ENCODE results near the gene EP400. TPM values are rescaled to one million over a fixed set of nuclear protein-coding genes. Genes with fewer than 3 reads are reported as not detected.

Gene EP400
- total and polyA plus RNA-seq, 7 experiments from 2014 or later, result 2.8 to 86.8 (median 79.5) TPM

DNA sequence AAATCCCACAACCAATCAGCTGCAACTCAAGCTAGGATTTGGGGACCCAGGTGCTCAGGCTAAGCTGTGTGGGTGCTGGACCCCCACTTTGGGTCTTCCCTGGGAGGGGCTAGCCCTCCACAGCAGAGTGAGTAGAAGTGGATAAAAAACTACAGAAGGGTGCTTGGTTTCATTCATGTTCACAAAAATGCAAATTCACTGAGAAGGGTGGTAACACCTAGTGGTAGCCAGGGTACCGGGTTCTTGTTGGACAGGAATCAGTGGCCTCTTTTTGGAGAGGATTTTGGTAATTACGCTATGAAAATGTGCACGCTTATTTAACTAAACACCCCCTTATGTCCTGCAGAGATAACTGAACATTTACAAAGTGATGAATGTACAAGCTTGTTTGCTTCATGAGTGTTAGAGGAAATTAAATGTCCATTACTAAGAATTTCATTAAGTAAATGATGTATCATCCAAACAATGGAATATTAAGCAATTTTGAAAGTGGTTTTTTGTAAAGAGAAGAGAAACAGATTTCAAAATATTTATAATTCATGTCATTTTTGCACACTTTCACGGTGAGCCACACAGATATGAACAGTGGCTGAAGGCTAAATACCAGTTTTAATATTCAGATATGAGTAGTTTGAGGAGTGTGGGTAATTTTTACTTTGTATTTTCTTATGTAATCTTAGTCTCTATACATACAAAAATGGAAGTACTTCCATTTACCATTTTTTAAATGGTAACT is 116.0 kb downstream of the EP400 start:
- Histone ChIP-seq H3K4me3 (ENCODE audit: low read length) (peak overlapping the region; percentile 5), H3K4me1 (ENCODE audit: control insufficient read depth in 2 of 2, insufficient read depth in 2 of 2, low read length in 2 of 2) (peaks cover 15 to 16% of the 10 kb centered on the region in 2 donors), H3K36me3 (ENCODE audit: control insufficient read depth in 2 of 3, insufficient read depth in 3 of 3, low read length in 3 of 3) (peaks cover 0 to 84% (median 3%) of the 10 kb centered on the region in 3 experiments), H3K27me3 (ENCODE audit: control insufficient read depth in 2 of 2, insufficient read depth in 2 of 2, low read length in 2 of 2) (no peaks in the 10 kb centered on the region), H3K27ac (ENCODE audit: low read depth, low read length) (no peak overlapping the region), H3K9me3 (ENCODE audit: control insufficient read depth in 2 of 3, low read length in 3 of 3) (no peaks in the 10 kb centered on the region)
- Mint-ChIP-seq H3K4me1 (peaks cover 12 to 32% (median 22%) of the 10 kb centered on the region in 7 donors), H3K27me3 (no peaks in the 10 kb centered on the region), H3K4me3 (peak overlapping the region; percentile 78 to 94 (median 86)), H3K36me3 (peaks cover 4 to 37% (median 22%) of the 10 kb centered on the region in 5 donors), H3K9me3 (peaks cover 0 to 2% (median 0%) of the 10 kb centered on the region in 11 donors), H3K27ac (peak overlapping the region; percentile 71 to 93 (median 91))
- DNase-seq (no peak), ATAC-seq (no peak)
- ChIA-PET CTCF (no interaction called here), POLR2A (no interaction called here)
- intact Hi-C loops (cut with micrococcal nuclease), result loop anchor here in 1 of 2 donors (5.0 kb wide), 1 partner anchor 77 kb away; the partner anchor contains the start of genes DDX51 and NOC4L

DNA sequence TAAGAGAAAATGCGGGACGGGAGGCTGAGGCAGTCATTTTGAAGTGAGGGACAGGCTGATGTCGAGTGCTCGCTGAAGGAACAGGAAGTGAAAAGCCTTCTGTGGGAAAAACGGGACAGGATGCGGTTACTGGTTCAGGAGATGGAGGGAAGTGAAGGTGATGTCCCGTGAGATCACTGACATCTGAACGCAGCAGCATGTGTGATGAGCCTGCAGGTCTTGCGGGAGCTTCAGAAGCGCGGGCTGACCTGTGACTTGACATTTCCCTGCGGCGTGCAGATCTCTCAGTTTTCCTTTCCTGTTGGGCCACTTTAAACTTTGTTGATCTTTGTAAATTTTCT is 116.6 kb downstream of the EP400 start:
- intact Hi-C loops (cut with micrococcal nuclease), result loop anchor here in 1 of 2 donors (5.0 kb wide), 1 partner anchor 76 kb away; the partner anchor contains the start of genes DDX51 and NOC4L
- DNase-seq, result peak in 8 of 9 donors; percentile 23 to 43 (median 34)
- Mint-ChIP-seq H3K27ac (peak overlapping the region; percentile 71 to 93 (median 91)), H3K27me3 (no peaks in the 10 kb centered on the region), H3K4me3 (peak overlapping the region; percentile 78 to 94 (median 86)), H3K36me3 (peaks cover 0 to 35% (median 21%) of the 10 kb centered on the region in 5 donors), H3K9me3 (peaks cover 0 to 2% (median 0%) of the 10 kb centered on the region in 11 donors), H3K4me1 (peaks cover 12 to 32% (median 22%) of the 10 kb centered on the region in 7 donors)
- no peaks in the 10 kb centered on the region for H3K27me3 ChIP-seq (ENCODE audit: control insufficient read depth in 2 of 2, insufficient read depth in 2 of 2, low read length in 2 of 2)
- peaks cover 0 to 85% (median 3%) of the 10 kb centered on the region in 3 experiments for H3K36me3 ChIP-seq (ENCODE audit: control insufficient read depth in 2 of 3, insufficient read depth in 3 of 3, low read length in 3 of 3)
- peak; percentile 45 for ATAC-seq
- no peaks in the 10 kb centered on the region for H3K9me3 ChIP-seq (ENCODE audit: control insufficient read depth in 2 of 3, low read length in 3 of 3)
- H3K27ac ChIP-seq (ENCODE audit: low read depth, low read length), result no peak overlapping the region
- POLR2A ChIA-PET, result no interaction called here
- CTCF ChIA-PET, result no interaction called here
- H3K4me3 ChIP-seq (ENCODE audit: low read length), result peak overlapping the region; percentile 5
- H3K4me1 ChIP-seq (ENCODE audit: control insufficient read depth in 2 of 2, insufficient read depth in 2 of 2, low read length in 2 of 2), result peaks cover 15 to 16% of the 10 kb centered on the region in 2 donors

DNA sequence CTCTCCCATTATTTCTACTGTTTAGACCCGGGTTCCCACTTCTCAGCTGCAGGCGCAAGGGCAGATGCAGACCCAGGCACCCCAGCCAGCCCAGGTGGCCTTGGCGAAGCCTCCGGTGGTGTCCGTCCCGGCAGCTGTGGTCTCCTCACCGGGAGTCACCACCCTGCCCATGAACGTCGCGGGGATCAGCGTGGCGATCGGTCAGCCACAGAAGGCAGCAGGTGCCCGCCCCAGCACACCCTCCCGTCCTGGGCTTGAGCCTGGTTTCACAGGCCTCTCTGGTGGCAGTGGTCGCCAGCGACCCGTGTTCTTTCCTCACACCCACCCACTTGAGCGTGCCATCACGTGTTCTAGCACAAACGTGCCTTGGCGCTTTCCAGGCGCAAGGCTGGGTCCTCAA is 117.0 kb downstream of the EP400 start:
- peak overlapping the region; percentile 5 for H3K4me3 ChIP-seq (ENCODE audit: low read length)
- H3K27ac Mint-ChIP-seq, result peak overlapping the region in 8 of 9 donors; percentile 74 to 93 (median 92)
- peaks cover 0 to 85% (median 3%) of the 10 kb centered on the region in 3 experiments for H3K36me3 ChIP-seq (ENCODE audit: control insufficient read depth in 2 of 3, insufficient read depth in 3 of 3, low read length in 3 of 3)
- no peaks in the 10 kb centered on the region for H3K27me3 Mint-ChIP-seq
- no peak overlapping the region for H3K27ac ChIP-seq (ENCODE audit: low read depth, low read length)
- peaks cover 15 to 32% (median 24%) of the 10 kb centered on the region in 7 donors for H3K4me1 Mint-ChIP-seq
- intact Hi-C loops (cut with micrococcal nuclease), result loop anchor here in 1 of 2 donors (5.0 kb wide), 1 partner anchor 76 kb away; the partner anchor contains the start of genes DDX51 and NOC4L
- ATAC-seq (no peak), DNase-seq (no peak)
- H3K4me1 ChIP-seq (ENCODE audit: control insufficient read depth in 2 of 2, insufficient read depth in 2 of 2, low read length in 2 of 2), result peaks cover 15 to 16% of the 10 kb centered on the region in 2 donors
- H3K27me3 ChIP-seq (ENCODE audit: control insufficient read depth in 2 of 2, insufficient read depth in 2 of 2, low read length in 2 of 2), result no peaks in the 10 kb centered on the region
- H3K9me3 ChIP-seq (ENCODE audit: control insufficient read depth in 2 of 3, low read length in 3 of 3), result no peaks in the 10 kb centered on the region
- POLR2A ChIA-PET, result no interaction called here
- CTCF ChIA-PET, result no interaction called here
- peaks cover 0 to 2% (median 0%) of the 10 kb centered on the region in 11 donors for H3K9me3 Mint-ChIP-seq
- H3K4me3 Mint-ChIP-seq, result peak overlapping the region; percentile 78 to 94 (median 86)
- H3K36me3 Mint-ChIP-seq, result peaks cover 3 to 38% (median 24%) of the 10 kb centered on the region in 5 donors

DNA sequence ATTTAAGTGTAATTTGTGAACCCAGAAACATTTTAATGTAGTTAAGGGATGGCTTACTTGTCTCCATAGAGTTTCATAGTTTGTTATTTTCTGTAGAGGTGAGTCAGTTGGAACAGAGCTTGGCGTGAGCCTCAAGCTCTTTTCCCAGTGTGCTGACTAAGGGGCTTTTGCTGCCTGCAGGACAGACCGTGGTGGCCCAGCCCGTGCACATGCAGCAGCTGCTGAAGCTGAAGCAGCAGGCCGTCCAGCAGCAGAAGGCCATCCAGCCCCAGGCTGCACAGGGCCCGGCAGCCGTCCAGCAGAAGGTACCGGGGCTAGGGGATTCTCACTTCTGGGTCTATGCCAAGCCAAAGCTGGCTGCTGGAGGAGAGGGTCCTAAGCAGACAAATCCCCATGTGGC is 117.4 kb downstream of the EP400 start:
- intact Hi-C loops (cut with micrococcal nuclease), result loop anchor here in 1 of 2 donors (5.0 kb wide), 1 partner anchor 75 kb away; the partner anchor contains the start of genes DDX51 and NOC4L
- CTCF ChIA-PET, result no interaction called here
- H3K4me3 Mint-ChIP-seq, result peak overlapping the region in 3 of 10 donors; percentile 29 to 94 (median 79)
- Histone ChIP-seq H3K9me3 (ENCODE audit: control insufficient read depth in 2 of 3, low read length in 3 of 3) (no peaks in the 10 kb centered on the region), H3K36me3 (ENCODE audit: control insufficient read depth in 2 of 3, insufficient read depth in 3 of 3, low read length in 3 of 3) (peaks cover 0 to 85% (median 3%) of the 10 kb centered on the region in 3 experiments), H3K27ac (ENCODE audit: low read depth, low read length) (no peak overlapping the region), H3K4me3 (ENCODE audit: low read length) (no peak overlapping the region), H3K27me3 (ENCODE audit: control insufficient read depth in 2 of 2, insufficient read depth in 2 of 2, low read length in 2 of 2) (no peaks in the 10 kb centered on the region), H3K4me1 (ENCODE audit: control insufficient read depth in 2 of 2, insufficient read depth in 2 of 2, low read length in 2 of 2) (peaks cover 15 to 16% of the 10 kb centered on the region in 2 donors)
- POLR2A ChIA-PET, result no interaction called here
- H3K27ac Mint-ChIP-seq, result peak overlapping the region in 3 of 9 donors; percentile 29 to 83 (median 72)
- ATAC-seq, result no peak
- DNase-seq, result no peak
- peaks cover 0 to 2% (median 0%) of the 10 kb centered on the region in 11 donors for H3K9me3 Mint-ChIP-seq
- H3K4me1 Mint-ChIP-seq, result peaks cover 15 to 32% (median 28%) of the 10 kb centered on the region in 7 donors
- H3K36me3 Mint-ChIP-seq, result peaks cover 5 to 39% (median 24%) of the 10 kb centered on the region in 5 donors
- no peaks in the 10 kb centered on the region for H3K27me3 Mint-ChIP-seq

DNA sequence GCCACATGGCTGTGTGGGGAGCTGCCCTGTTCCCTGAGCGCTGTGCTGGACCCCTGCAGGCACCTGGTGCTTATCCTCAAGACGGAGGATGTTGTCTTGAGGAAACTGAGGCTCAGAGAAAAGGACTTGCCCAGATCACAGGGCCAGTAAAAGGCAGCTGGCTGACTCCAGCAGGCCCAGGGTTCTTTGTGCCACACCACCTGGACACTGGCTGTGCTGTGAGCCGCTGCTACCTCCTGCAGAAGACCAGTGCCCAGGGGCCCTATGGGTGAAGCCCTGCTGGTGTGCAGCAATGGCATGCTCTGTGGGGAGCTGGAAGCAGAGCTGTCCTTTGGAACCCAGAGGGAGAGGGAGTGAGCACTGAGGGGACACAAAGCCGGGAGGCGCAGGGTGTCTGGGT is 118.5 kb downstream of the EP400 start:
- POLR2A ChIA-PET, result no interaction called here
- Mint-ChIP-seq H3K4me3 (no peak overlapping the region), H3K9me3 (peaks cover 0 to 2% (median 0%) of the 10 kb centered on the region in 11 donors), H3K27ac (no peak overlapping the region), H3K36me3 (peaks cover 5 to 38% (median 18%) of the 10 kb centered on the region in 5 donors), H3K4me1 (peaks cover 15 to 32% (median 26%) of the 10 kb centered on the region in 7 donors), H3K27me3 (no peaks in the 10 kb centered on the region)
- Histone ChIP-seq H3K27ac (ENCODE audit: low read depth, low read length) (no peak overlapping the region), H3K27me3 (ENCODE audit: control insufficient read depth in 2 of 2, insufficient read depth in 2 of 2, low read length in 2 of 2) (no peaks in the 10 kb centered on the region), H3K4me3 (ENCODE audit: low read length) (no peak overlapping the region), H3K36me3 (ENCODE audit: control insufficient read depth in 2 of 3, insufficient read depth in 3 of 3, low read length in 3 of 3) (peaks cover 0 to 76% (median 3%) of the 10 kb centered on the region in 3 experiments), H3K4me1 (ENCODE audit: control insufficient read depth in 2 of 2, insufficient read depth in 2 of 2, low read length in 2 of 2) (peaks cover 15 to 16% of the 10 kb centered on the region in 2 donors), H3K9me3 (ENCODE audit: control insufficient read depth in 2 of 3, low read length in 3 of 3) (no peaks in the 10 kb centered on the region)
- intact Hi-C loops (cut with micrococcal nuclease), result loop anchor here in 1 of 2 donors (5.0 kb wide), 1 partner anchor 74 kb away; the partner anchor contains the start of genes DDX51 and NOC4L
- ATAC-seq, result no peak
- DNase-seq, result no peak
- CTCF ChIA-PET, result no interaction called here

DNA sequence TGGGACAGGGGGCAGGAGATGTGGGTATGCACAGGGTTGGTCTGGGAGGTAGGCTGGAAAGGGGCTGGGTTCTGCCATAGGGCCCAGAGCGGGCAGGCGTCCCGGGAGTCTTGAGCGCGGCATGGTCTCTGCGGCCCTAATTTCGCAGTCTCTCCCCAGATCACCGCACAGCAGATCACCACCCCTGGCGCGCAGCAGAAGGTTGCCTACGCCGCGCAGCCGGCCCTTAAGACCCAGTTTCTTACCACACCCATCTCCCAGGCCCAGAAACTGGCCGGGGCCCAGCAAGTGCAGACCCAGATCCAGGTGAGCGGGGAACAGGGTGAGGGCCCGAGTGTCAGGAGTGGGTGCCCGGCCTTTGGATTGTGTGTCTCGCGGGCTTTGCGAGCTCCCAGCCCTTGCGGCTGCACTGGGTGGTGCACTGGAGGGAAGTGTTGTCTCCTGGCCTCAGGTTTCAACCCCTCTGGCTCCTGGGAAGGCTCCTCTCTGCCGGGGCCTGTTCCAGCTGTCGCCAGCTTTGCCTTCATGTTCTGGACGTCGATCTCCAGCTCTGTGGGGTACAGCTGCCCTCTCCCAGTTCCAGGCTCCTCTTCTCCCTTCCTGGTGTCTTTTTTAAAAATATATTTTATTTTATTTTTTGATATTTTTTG is 119.7 kb downstream of the EP400 start:
- peaks cover 15 to 31% (median 24%) of the 10 kb centered on the region in 7 donors for H3K4me1 Mint-ChIP-seq
- H3K4me1 ChIP-seq (ENCODE audit: control insufficient read depth in 2 of 2, insufficient read depth in 2 of 2, low read length in 2 of 2), result peaks cover 15 to 16% of the 10 kb centered on the region in 2 donors
- peaks cover 7 to 43% (median 23%) of the 10 kb centered on the region in 5 donors for H3K36me3 Mint-ChIP-seq
- no peak overlapping the region for H3K4me3 Mint-ChIP-seq
- DNase-seq (no peak), ATAC-seq (no peak)
- H3K9me3 ChIP-seq (ENCODE audit: control insufficient read depth in 2 of 3, low read length in 3 of 3), result no peaks in the 10 kb centered on the region
- CTCF ChIA-PET, result no interaction called here
- H3K36me3 ChIP-seq (ENCODE audit: control insufficient read depth in 2 of 3, insufficient read depth in 3 of 3, low read length in 3 of 3), result peaks cover 0 to 76% (median 3%) of the 10 kb centered on the region in 3 experiments
- H3K27ac ChIP-seq (ENCODE audit: low read depth, low read length), result no peak overlapping the region
- H3K27me3 ChIP-seq (ENCODE audit: control insufficient read depth in 2 of 2, insufficient read depth in 2 of 2, low read length in 2 of 2), result no peaks in the 10 kb centered on the region
- H3K4me3 ChIP-seq (ENCODE audit: low read length), result no peak overlapping the region
- intact Hi-C loops (cut with micrococcal nuclease), result loop anchor here in 1 of 2 donors (5.0 kb wide), 1 partner anchor 73 kb away; the partner anchor contains the start of genes DDX51 and NOC4L
- no peak overlapping the region for H3K27ac Mint-ChIP-seq
- no peaks in the 10 kb centered on the region for H3K27me3 Mint-ChIP-seq
- POLR2A ChIA-PET, result no interaction called here
- peaks cover 0 to under 1% (median 0%) of the 10 kb centered on the region in 11 donors for H3K9me3 Mint-ChIP-seq

Data from naive thymus-derived CD4-positive, alpha-beta T cell (primary cell).